CD4-positive, alpha-beta T cell treated with Interleukin-10 for 1 hour (primary cell): Measurements from ENCODE around the gene WDHD1.
A peak's percentile ranks its signal among the peaks of the same experiment; 100 is the strongest.
"Not testable (repeated sequence)": the region's sequence is repeated elsewhere in the genome, so short reads cannot be mapped to it uniquely, and the experiment has no call there.

ENCODE experiments used
- DNase-seq: peaks from one replicate; pipeline ENCODE4 v3.0.0-alpha.2; 2020

The WDHD1 gene

DNA sequence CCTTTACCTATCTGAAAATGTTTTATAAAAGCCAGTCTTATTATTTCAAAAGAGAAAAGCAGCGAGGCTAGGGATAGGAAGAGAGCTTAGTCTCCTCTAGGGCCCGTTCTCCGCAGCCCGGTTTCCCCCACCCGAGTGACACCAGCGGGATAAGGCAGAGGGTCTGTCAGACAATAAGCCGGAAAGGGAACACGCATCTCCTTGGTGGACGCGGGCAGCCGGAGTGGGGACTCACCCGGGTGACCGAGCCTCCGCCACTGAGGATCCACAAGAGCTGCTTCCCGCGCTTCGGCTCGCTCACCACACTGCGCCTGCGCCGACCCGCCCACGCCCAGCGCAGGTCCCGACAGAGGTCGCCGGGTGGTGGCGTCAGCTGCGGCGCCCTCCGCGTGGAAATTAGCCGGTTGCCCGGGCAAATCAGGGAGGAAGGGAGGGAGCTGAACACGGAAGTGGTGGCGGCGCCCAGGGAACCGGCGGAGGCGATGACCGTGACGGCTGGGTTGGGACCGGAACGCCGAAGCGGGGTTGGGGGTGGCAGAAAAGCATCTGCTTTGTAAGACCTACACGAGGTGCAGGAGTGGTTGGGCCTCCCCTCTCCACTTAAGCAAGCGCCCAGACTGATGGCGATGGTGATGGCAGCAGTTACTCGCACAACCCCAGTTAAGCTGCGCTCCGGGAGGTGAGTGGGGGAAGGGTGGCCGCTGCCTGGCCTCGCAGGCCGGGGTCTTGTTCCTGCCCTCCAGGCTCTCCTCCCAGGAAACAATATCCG is at the start of gene WDHD1, which contains the start of gene SOCS4:
Gene WDHD1 (minus strand): TSS at position 307 of the 769 bp plus-strand sequence. CDS start 312 bp downstream, outside the sequence.
Gene SOCS4 (plus strand): TSS at position 444 of the 769 bp plus-strand sequence. CDS start 15,806 bp downstream, outside the sequence.
- DNase-seq, result peak; percentile 95

- no peak for DNase-seq
Measured at GRCh38 chr14:55075628-55076175, 48.8 kb upstream of the WDHD1 start.

- DNase-seq, result no peak
Measured at GRCh38 chr14:55074662-55075061, 47.8 kb upstream of the WDHD1 start.

- no peak for DNase-seq
Measured at GRCh38 chr14:55073856-55074255, 47.0 kb upstream of the WDHD1 start.

DNA sequence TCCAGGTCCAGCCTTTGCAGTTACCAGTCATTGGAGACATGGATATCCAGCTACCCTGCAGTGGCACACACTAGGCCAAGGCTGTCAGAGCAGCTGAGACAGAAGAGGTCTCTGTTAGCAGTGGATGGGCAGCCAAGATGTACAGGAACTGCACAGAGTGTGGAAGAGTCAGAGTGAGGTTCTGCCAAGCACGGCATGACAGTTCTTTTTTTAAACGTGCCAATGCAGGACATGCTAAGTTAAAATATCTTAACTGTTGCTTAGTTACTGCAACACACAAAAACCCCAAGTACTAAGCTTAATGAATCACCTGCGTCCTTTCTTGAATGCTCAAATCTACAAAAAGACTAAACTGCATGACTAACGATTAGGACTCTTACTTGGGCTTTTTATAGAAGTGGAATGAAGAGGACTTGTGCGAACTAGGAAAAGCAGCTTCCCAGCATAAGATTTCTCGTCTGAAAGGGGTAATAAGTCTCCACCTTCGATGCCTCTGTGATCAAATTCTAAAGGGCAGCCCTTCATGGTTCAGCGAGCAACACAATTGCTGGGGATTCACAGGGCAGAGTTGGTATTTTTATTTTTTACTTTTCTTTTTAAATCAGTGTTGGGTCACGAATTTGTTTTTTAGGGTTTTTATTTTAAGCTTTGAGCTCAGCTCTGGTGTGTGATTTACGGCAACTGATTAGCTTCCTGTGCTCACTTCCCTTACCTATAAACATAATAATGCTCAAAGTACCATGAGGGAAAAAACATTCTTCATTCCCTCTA is 45.2 kb upstream of the WDHD1 start:
- DNase-seq, result peak; percentile 43

GRCh38 chr14:55070981-55071411 is 44.1 kb upstream of the WDHD1 start:
- DNase-seq, result no peak

GRCh38 chr14:55066223-55066622 is 39.3 kb upstream of the WDHD1 start:
- DNase-seq, result no peak

DNA sequence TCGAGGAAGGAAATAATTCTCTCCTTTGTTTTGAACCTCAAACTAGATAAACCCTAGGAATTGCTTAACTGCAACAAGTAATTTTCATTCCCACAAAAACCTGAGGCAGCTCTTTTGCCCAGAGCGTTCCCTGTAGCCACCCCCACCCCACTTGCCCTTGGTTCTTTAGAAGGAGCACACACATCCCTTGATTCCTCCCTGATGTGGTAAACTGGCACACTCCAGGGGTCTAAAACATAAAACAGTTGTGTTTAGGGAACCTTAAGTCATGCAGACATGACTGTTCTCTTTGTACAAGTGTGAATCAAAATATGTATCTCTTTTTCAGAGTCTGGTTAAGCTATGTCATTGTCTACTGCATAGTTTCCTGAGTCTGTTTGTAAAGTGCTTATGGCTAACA is 38.5 kb upstream of the WDHD1 start:
- no peak for DNase-seq

- not testable (repeated sequence) for DNase-seq
Measured at GRCh38 chr14:55064896-55065295, 38.0 kb upstream of the WDHD1 start.

DNA sequence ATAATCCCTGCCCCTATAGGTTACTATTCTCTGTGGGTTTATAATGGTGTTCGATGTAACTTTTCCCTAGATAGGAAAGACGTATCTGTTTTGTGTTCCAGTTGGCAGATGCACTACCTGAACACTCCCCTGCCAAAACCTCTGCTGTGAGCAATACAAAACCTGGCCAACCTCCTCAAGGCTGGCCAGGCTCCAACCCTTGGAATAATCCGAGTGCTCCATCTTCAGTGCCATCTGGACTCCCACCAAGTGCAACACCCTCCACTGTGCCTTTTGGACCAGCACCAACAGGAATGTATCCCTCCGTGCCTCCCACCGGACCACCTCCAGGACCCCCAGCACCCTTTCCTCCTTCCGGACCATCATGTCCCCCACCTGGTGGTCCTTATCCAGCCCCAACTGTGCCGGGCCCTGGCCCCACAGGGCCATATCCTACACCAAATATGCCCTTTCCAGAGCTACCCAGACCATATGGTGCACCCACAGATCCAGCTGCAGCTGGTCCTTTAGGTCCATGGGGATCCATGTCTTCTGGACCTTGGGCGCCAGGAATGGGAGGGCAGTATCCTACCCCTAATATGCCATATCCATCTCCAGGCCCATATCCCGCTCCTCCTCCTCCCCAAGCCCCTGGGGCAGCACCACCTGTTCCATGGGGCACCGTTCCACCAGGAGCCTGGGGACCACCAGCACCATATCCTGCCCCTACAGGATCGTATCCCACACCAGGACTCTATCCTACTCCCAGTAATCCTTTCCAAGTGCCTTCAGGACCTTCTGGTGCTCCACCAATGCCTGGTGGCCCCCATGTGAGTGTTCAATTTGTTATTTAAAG is 35.8 kb upstream of the WDHD1 start:
- DNase-seq, result no peak

DNA sequence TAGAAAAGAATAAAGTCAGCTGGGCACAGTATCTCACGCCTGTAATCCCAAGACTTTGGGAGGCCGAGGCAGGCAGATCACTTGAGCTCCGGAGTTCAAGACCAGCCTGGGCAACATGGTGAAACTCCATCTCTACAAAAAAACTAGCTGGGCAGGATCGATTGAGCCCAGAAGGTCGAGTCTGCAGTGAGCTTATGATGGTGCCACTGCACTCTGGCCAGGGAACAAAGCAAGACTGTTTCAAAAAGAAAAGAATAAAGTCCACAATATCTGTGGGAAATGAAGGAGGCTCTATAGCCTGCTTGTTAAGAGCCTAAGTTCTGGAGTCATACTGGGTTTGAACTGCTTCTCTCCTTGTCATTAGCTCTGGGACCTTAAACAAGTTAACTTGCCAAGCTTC is 32.4 kb upstream of the WDHD1 start:
- no peak for DNase-seq

DNA sequence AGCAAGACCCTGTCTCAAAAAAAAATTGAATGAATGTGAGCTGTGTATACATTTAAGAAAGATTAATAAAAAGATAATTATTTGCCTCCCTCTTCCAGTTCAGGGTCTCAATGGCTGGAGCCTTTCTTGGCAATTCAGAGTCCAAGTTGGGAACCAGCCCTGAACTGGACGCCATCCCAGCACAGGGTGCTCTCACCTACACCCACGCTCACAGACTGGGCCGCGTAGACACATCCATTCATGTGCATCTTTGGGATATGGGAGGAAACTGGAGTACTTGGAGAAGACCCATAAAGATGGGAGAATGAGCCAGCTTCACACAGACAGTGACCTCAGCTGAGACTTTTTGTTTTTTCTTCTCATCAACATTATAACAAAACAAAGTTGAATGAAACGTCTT is 31.0 kb upstream of the WDHD1 start:
- DNase-seq, result no peak

DNA sequence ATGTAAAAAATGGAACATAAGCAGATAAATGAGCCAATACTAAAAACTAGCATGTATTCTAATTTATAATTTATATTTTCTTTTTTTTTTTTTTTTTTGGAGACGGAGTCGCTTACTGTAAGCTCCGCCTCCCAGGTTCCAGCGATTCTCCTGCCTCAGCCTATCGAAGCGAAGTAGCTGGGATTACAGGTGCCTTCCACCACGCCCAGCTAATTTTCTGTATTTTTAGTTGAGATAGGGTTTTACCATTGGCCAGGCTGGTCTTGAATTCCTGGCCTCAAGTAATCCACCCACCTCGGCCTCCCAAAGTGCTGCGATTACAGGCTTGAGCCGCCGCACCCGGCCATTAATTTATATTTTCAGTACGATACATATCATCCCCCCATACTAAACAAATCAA is 27.2 kb upstream of the WDHD1 start:
- DNase-seq, result no peak

DNA sequence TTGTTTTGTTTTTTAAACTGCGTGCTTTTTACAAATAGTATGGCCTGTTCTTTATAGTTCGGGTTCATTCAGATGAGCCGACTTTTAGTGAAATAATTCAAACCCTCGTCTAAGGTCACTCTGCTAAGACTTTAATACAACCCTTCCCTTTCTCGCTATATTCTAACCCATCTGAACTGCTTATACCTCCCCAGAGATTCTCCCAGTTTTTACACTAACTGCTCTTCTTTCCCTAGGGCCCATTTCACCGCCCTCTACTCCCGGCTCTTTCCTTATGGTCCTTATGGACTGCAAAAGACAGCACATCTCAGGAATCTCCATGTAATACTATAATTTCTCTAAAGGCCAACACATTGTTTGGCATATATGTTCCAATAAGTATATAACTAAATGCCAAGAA is 26.6 kb upstream of the WDHD1 start:
- no peak for DNase-seq

DNA sequence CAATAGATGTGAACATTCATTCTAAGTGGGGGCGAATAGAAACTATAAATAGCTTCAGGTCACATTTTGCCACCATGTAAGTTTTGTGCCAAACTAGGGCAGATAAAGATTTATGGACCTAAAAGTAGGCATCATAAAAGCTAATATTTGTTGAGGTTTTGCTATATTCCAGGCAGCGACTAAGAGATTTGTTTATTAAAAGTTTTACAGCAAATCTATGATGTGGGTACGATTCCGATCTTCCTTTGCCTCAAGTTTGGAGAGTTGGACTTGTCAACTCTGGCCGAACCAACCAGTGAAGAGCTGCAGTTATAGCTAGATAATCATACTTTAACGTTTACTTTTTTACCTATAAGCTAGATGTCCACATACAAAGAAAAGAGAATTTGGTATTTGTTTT is 26.1 kb upstream of the WDHD1 start:
- no peak for DNase-seq

DNA sequence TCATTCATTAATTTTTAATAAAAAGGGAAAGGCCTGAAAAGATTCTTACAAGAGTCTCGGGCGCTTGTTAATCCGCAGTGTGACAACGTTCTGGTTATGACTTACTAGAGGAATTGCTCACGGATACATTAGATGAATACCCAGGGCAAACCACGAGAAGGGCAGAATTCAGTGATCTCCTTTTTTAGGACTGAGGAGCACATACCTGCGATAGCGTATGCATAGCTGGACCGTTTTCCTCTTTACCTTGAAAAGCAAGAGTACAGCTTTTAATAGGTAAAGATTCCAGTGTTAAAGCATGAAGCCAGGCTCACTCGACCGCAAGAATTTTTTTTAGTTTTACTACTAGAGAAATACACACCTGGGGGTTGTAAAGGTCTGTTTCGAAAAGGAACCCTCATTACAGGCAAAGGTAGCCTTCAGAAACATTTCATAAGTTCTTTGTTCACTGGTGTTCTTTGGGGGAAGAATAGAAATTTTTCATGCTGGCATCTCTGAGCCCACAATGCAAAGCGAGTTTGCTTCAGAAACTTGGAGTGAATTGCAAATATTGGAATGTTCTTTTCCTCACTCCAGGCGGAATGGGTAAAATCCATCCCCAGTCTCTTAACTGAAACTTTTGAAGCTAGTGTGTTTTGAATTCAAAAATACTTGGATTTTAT is 25.5 kb upstream of the WDHD1 start:
- no peak for DNase-seq

- DNase-seq, result peak; percentile 92
Measured at GRCh38 chr14:55051423-55052268, 24.7 kb upstream of the WDHD1 start, which contains the start of gene MAPK1IP1L. TSS of gene MAPK1IP1L (plus strand) at chr14:55051647. CDS start at chr14:55061684, 10,037 bp downstream.

- DNase-seq, result no peak
Measured at GRCh38 chr14:55051165-55051422, 24.2 kb upstream of the WDHD1 start.

DNA sequence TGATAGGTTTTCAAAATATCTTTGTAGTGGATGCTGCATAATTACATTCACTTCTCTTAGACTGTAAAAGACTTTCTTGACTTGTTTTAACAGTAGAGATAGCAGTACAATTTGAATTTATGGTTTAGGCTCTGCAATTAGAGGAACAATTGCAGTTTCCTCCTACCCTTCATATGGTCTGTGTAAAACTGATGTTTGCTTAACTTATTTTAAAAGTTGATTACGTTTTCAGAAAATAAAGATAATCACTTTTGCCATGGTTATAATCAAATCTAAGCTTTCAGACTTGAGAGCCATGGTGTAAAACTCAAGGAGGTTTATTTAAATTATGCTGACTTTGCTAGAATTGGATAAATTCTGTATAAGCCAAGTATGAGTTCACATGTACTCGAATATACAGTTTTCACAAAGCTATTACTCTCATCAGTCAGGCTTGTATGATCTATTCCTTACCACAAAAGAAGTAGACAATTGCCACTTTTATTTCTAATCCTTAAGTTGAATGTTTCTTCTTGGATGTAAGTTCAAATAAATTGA is 22.1 kb upstream of the WDHD1 start:
- no peak for DNase-seq

DNA sequence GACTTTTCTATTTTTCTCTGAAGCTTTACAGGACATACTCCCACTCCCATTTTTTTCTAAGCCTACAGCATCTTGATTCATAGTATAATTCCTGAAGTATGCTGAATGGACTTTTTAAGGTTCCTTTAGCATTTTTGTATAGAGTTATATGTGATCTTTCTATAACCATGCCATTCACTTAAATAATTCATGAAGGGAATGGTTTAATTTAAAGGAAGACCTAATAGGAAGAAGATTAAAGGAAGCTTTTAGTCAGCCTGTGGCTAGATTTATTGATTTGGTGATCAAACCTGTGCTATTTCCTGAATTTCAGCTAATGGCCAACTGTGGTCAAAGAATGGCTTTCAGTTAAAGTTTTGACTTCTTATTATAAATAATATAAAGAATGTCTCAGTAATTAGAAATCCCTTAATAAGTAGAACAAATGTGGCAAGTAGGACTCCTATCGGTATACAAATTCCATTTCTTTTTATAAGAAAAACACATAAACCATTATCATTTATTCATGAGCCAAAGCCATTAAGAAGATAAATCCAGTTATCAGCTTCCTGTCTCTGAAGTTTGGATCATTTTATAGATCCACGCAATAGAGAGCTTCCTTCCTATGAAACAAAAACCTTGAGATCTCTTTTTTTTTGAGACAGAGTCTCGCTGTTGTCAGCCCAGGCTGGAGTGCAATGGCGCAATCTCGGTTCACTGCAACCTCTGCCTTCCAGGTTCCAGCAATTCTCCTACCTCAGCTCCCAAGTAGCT is 20.6 kb upstream of the WDHD1 start:
- no peak for DNase-seq
